ENCODE measurements around the gene FBXO28.
A peak's percentile ranks its signal among the peaks of the same experiment; 100 is the strongest.
"Not testable (repeated sequence)": the region's sequence is repeated elsewhere in the genome, so short reads cannot be mapped to it uniquely, and the experiment has no call there.

FBXO28 gene

GRCh38 chr1:224189561-224189960, 75.7 kb downstream of the FBXO28 start:
- no peak for DNase-seq

- no peak for DNase-seq
Measured at GRCh38 chr1:224192082-224192788, 78.3 kb downstream of the FBXO28 start.

- no peak for DNase-seq
Measured at GRCh38 chr1:224193319-224193966, 79.5 kb downstream of the FBXO28 start.

GRCh38 chr1:224196813-224197600, 83.1 kb downstream of the FBXO28 start:
- DNase-seq: peak in 1 of 4 experiments; percentile 18

GRCh38 chr1:224198572-224198971, 84.7 kb downstream of the FBXO28 start:
- no peak for DNase-seq

- DNase-seq: no peak
Measured at GRCh38 chr1:224199679-224200078, 85.8 kb downstream of the FBXO28 start.

GRCh38 chr1:224201383-224201782, 87.5 kb downstream of the FBXO28 start:
- no peak for DNase-seq

- no peak for DNase-seq
Measured at GRCh38 chr1:224201853-224202252, 87.9 kb downstream of the FBXO28 start.

- peak; percentile 86 to 96 (median 92) for DNase-seq
Measured at GRCh38 chr1:224203243-224204016, 89.5 kb downstream of the FBXO28 start.

GRCh38 chr1:224205438-224205840, 91.5 kb downstream of the FBXO28 start:
- DNase-seq: peak; percentile 51 to 70 (median 60)

- not testable (repeated sequence) for DNase-seq
Measured at GRCh38 chr1:224205931-224206538, 92.1 kb downstream of the FBXO28 start.

GRCh38 chr1:224211206-224211962, 97.5 kb downstream of the FBXO28 start:
- DNase-seq: no peak

Measured in suppressor macrophage (primary cell).